Upper lobe of right lung (tissue), 1 donor: ENCODE measurements around the gene HSF2. TPM values are rescaled to one million over a fixed set of nuclear protein-coding genes. Genes with fewer than 3 reads are reported as not detected.

Experiments used
- ATAC-seq: fragments of 200-7000 bp; cut with Tn5 transposase; one replicate; pipeline ENCODE4 v1.9.1; 2020; ENCODE audit warnings: mild to moderate bottlenecking, moderate library complexity
- DNase-seq: peaks from one replicate; pipeline ENCODE4 v3.0.0-alpha.2; 2020
- H3K27ac ChIP-seq: fragments of 200-600 bp; one replicate; pipeline ENCODE4 v1.8.0; 2022
- H3K27me3 ChIP-seq: fragments of 200-600 bp; one replicate; pipeline ENCODE4 v1.8.0; 2022; ENCODE audit warnings: mild to moderate bottlenecking
- H3K36me3 ChIP-seq: fragments of 200-600 bp; one replicate; pipeline ENCODE4 v1.8.0; 2022
- H3K4me1 ChIP-seq: fragments of 200-600 bp; one replicate; pipeline ENCODE4 v1.8.0; 2022
- H3K4me3 ChIP-seq: fragments of 200-600 bp; one replicate; pipeline ENCODE4 v1.8.0; 2022; ENCODE audit warnings: mild to moderate bottlenecking
- H3K9me3 ChIP-seq: fragments of 200-600 bp; one replicate; pipeline ENCODE4 v1.8.0; 2022
- intact Hi-C: fragments of 100-400 bp; cut with DNase I; formaldehyde crosslinking; loops from one replicate; pipeline ENCODE4 v1.11.0; 2022
- total RNA-seq: library from RNA; stranded (reverse); fragmentation: NEBNext Ultra II Directional; extraction: Animal tissue kit (Norgen Biotek cat#: 25700); gene quantifications from one replicate; pipeline ENCODE4 v1.2.1, GENCODE V29; 2021
- TF ChIP-seq, protein P1 (sequence below): fragments of 200-600 bp; IDR thresholded peaks from one replicate; pipeline ENCODE4 v1.8.0; 2022; ENCODE audit warnings: antibody characterized with exemption
- donor health status: DM: no; HTN: yes; CAD: no; lungs with severe emphysema.

The HSF2 gene
- total RNA-seq, 1 donor from 2014 or later: 7.1 TPM

DNA sequence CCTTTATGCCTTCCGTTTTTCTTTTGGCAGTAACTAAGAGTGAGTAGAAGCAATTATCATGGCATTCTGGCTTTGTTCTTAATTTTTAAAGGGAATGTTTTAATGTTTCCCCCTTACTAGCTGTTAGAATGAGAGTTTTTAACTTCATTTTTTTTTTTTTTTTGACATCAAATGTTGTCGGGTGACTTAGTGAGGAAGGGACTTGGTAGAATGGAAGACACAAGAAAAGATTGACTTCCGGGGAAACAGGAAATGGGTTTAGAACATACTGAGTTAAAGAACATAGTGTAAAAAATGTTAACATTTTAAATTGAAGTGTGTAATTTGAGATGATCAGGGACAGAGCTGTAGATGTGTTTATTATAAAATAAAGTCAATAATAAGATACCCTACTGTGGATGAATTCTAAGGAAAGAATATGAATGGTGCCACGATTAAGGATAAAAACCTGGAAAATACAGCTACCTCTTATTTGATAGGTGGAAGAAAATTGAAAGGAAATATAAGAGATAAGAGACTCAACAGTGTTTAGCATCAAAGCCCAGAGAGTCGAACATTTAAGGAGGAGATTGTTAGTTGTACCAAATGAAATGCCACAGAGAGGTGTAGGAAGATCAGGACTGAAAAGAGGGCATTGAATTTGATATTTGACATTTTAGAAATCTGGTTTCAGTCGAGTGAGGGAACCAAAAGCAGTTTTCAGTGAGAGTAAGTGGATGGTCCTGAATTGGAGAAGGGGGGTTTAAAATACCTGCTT is 9.4 kb downstream of the HSF2 start:
- H3K4me3 ChIP-seq: no peak overlapping the region
- no peak for DNase-seq
- TF ChIP-seq, protein P1, sequence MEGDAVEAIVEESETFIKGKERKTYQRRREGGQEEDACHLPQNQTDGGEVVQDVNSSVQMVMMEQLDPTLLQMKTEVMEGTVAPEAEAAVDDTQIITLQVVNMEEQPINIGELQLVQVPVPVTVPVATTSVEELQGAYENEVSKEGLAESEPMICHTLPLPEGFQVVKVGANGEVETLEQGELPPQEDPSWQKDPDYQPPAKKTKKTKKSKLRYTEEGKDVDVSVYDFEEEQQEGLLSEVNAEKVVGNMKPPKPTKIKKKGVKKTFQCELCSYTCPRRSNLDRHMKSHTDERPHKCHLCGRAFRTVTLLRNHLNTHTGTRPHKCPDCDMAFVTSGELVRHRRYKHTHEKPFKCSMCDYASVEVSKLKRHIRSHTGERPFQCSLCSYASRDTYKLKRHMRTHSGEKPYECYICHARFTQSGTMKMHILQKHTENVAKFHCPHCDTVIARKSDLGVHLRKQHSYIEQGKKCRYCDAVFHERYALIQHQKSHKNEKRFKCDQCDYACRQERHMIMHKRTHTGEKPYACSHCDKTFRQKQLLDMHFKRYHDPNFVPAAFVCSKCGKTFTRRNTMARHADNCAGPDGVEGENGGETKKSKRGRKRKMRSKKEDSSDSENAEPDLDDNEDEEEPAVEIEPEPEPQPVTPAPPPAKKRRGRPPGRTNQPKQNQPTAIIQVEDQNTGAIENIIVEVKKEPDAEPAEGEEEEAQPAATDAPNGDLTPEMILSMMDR: no peak

DNA sequence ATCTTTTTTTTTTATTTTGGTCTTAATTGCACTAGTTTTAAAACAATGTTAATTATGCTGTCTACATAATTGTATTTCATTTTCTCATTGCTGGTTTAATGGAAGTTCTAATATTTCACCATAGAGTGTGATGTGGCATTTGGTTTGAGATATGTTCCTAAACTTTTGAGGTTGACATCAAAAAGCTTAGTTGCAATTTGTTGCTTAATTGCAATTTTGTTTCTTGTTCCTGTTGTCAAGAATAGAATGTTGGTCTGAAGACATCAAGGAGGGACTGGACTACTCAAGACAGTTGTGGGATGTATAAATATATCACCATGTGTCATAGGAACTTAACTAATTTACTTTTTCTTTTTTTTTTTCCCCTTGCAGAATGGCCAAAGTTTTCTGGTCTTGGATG is 12.5 kb downstream of the HSF2 start:
- no peak for ATAC-seq
- Histone ChIP-seq H3K36me3 (peaks cover 30% of the 10 kb centered on the region), H3K27ac (no peak overlapping the region), H3K9me3 (no peaks in the 10 kb centered on the region), H3K27me3 (no peaks in the 10 kb centered on the region), H3K4me1 (no peaks in the 10 kb centered on the region), H3K4me3 (no peak overlapping the region)
- TF ChIP-seq, protein P1: no peak
- intact Hi-C loops: no loop called here
- DNase-seq: no peak

More for the DNA sequence above, 9.4 kb downstream of the HSF2 start:
- H3K36me3 ChIP-seq: peaks cover 15% of the 10 kb centered on the region
- H3K4me1 ChIP-seq: no peaks in the 10 kb centered on the region
- no peak for ATAC-seq
- intact Hi-C loops: no loop called here
- no peaks in the 10 kb centered on the region for H3K9me3 ChIP-seq
- H3K27ac ChIP-seq: no peak overlapping the region
- no peaks in the 10 kb centered on the region for H3K27me3 ChIP-seq

DNA sequence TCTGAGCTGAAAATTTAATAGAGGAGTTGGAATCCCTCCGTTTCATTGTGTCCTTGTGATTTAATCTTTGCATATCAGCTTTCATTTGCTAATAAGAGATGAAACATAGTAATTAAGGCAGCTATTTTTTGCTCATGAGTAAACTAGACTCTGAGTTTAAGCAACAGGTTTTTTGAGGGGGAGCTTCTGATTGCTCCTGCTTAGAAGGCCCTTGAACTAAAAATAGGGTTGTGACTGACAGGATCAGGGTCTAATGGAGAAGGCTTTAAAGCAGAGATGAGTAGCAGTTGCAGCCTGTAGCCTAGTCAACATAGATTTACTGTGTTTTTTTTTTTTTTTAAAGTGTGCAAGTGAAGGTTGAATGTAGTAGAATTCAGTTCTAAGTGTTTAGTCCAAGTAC is 17.4 kb downstream of the HSF2 start:
- Histone ChIP-seq H3K9me3 (no peaks in the 10 kb centered on the region), H3K27me3 (no peaks in the 10 kb centered on the region), H3K4me1 (no peaks in the 10 kb centered on the region), H3K27ac (no peak overlapping the region), H3K36me3 (peaks cover 58% of the 10 kb centered on the region), H3K4me3 (no peak overlapping the region)
- TF ChIP-seq, protein P1: no peak
- DNase-seq (no peak), ATAC-seq (no peak)
- intact Hi-C loops: no loop called here

DNA sequence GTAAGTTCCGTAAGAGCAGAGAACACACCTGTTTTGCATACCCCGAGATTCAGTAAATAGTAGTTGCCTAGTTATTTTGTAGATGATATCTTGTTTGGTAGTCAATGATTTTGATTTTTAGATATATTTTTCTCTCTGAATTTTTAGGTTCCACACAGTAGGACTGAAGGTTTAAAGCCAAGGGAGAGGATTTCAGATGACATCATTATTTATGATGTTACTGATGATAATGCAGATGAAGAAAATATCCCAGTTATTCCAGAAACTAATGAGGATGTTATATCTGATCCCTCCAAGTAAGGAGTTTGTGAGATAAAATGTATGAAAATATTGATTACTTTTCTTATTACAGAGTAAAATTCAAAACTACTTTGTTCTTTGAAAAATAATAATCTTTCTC is 22.6 kb downstream of the HSF2 start:
- Histone ChIP-seq H3K27ac (no peak overlapping the region), H3K4me3 (no peak overlapping the region), H3K9me3 (no peaks in the 10 kb centered on the region), H3K27me3 (no peaks in the 10 kb centered on the region), H3K36me3 (peaks cover 66% of the 10 kb centered on the region), H3K4me1 (no peaks in the 10 kb centered on the region)
- TF ChIP-seq, protein P1: no peak
- ATAC-seq: no peak
- intact Hi-C loops: no loop called here
- DNase-seq: no peak

DNA sequence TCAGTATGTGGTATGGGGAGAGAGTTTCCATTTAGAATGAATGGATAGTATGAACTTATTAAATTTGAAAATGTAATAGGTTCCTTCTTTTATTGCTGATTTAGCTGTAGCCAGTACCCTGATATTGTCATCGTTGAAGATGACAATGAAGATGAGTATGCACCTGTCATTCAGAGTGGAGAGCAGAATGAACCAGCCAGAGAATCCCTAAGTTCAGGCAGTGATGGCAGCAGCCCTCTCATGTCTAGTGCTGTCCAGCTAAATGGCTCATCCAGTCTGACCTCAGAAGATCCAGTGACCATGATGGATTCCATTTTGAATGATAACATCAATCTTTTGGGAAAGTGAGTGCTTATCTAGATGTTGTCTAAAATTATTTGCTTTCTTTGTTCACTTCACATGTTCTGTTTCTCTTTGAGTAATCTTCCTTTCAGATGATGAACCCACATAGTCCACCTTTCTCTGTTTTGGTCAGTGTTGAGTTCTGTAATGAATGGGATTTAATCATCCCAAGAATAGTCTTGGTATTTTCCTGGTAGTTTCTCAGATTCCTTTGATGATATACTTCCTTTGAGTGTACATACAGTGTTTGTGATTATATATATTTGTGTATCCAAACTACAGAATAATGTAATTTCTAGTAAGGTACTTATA is 23.3 kb downstream of the HSF2 start:
- DNase-seq (no peak), ATAC-seq (no peak)
- no peaks in the 10 kb centered on the region for H3K27me3 ChIP-seq
- H3K36me3 ChIP-seq: peaks cover 61% of the 10 kb centered on the region
- intact Hi-C loops: no loop called here
- H3K27ac ChIP-seq: no peak overlapping the region
- H3K4me3 ChIP-seq: no peak overlapping the region
- H3K4me1 ChIP-seq: no peaks in the 10 kb centered on the region
- TF ChIP-seq, protein P1: no peak
- H3K9me3 ChIP-seq: no peaks in the 10 kb centered on the region
